SU-DHL-6 (cell line): Measurements from ENCODE around the gene GDF10.

ENCODE experiments used
- H2AFZ ChIP-seq: fragments of 200-600 bp; sonication (generic); 2 replicates; pipeline ENCODE4 v1.6.1; 2014; ENCODE audit warnings: low read depth, mild to moderate bottlenecking, moderate library complexity, mixed read lengths, antibody characterized with exemption, low read length; ENCODE audit not compliant: severe bottlenecking
- H3F3A ChIP-seq: fragments of 200-600 bp; shearing (Covaris generic); 2 replicates; pipeline ENCODE4 v1.6.0; 2016; ENCODE audit warnings: antibody characterized with exemption, mild to moderate bottlenecking; ENCODE audit not compliant: insufficient read depth
- H3K27ac ChIP-seq: fragments of 200-600 bp; sonication (generic); 2 replicates; pipeline ENCODE4 v1.5.1; 2016; ENCODE audit warnings: low read depth, mild to moderate bottlenecking, low read length, moderate library complexity, mixed read lengths
- H3K27me3 ChIP-seq: fragments of 200-600 bp; sonication (generic), shearing (Covaris generic); 2 replicates; pipeline ENCODE4 v1.6.0; 2014; ENCODE audit warnings: mild to moderate bottlenecking, low read length
- H3K36me3 ChIP-seq: fragments of 200-600 bp; sonication (generic); 2 replicates; pipeline ENCODE4 v1.6.1; 2014; ENCODE audit warnings: mild to moderate bottlenecking, low read length, mixed read lengths
- H3K4me2 ChIP-seq: fragments of 300-600, 200-600 bp; shearing (Covaris generic), sonication (generic); 2 replicates; pipeline ENCODE4 v1.6.0; 2014; ENCODE audit warnings: low read length, low read depth, mild to moderate bottlenecking; ENCODE audit not compliant: poor library complexity, severe bottlenecking
- H3K4me3 ChIP-seq: fragments of 200-600 bp; sonication (generic); 2 replicates; pipeline ENCODE4 v1.5.1; 2014; ENCODE audit warnings: antibody characterized with exemption, low read length, mild to moderate bottlenecking, mixed read lengths; ENCODE audit not compliant: insufficient read depth, poor library complexity, severe bottlenecking
- H3K79me2 ChIP-seq: fragments of 200-600 bp; sonication (generic); 2 replicates; pipeline ENCODE4 v1.6.1; 2014; ENCODE audit warnings: mild to moderate bottlenecking, low read length, moderate library complexity; ENCODE audit not compliant: insufficient read depth
- H3K9ac ChIP-seq: fragments of 200-600 bp; sonication (generic); 2 replicates; pipeline ENCODE4 v1.7.0; 2014; ENCODE audit warnings: mild to moderate bottlenecking, low read length
- H3K9me2 ChIP-seq: fragments of 200-600 bp; sonication (generic); replicated peaks from 2 replicates; pipeline ENCODE4 v1.6.1; 2014; ENCODE audit warnings: low read length; ENCODE audit not compliant: insufficient read depth
- H3K9me3 ChIP-seq: fragments of 200-600 bp; sonication (generic); 2 replicates; pipeline ENCODE4 v1.6.1; 2014; ENCODE audit warnings: low read length, mixed read lengths; ENCODE audit not compliant: insufficient read depth
- H4K20me1 ChIP-seq: fragments of 200-600 bp; sonication (generic); 2 replicates; pipeline ENCODE4 v1.6.1; 2014; ENCODE audit warnings: low read depth, mild to moderate bottlenecking, antibody characterized with exemption, low read length, moderate library complexity, mixed read lengths
- CTCF ChIP-seq: fragments of 200-600 bp; sonication (generic); IDR thresholded peaks from one replicate; pipeline ENCODE4 v1.5.1; 2017; ENCODE audit warnings: antibody characterized with exemption, mild to moderate bottlenecking, low read length, moderate library complexity; ENCODE audit not compliant: insufficient read depth, poor library complexity, severe bottlenecking
- EZH2phosphoT487 ChIP-seq: fragments of 200-600 bp; sonication (generic), shearing (Covaris generic); conservative IDR thresholded peaks from 2 replicates; pipeline ENCODE4 v1.6.1; 2018; ENCODE audit warnings: mild to moderate bottlenecking, antibody characterized with exemption, low read length, moderate library complexity, mixed read lengths

The GDF10 gene

GRCh38 chr10:47299611-47300428, at the start of gene GDF10:
GDF10 (plus strand) TSS chr10:47300197; CDS start chr10:47300652, 455 bp downstream.
- TF ChIP-seq EZH2phosphoT487 = no peak
- TF ChIP-seq CTCF = no peak
- Histone ChIP-seq H3K36me3 (no peaks in the 10 kb centered on the region), H3K4me3 (no peak within 1 kb of the TSS), H3K9ac (no peak within 1 kb of the TSS), H3F3A (no peaks in the 10 kb centered on the region), H3K9me3 (no peaks in the 10 kb centered on the region), H2AFZ (no peak within 1 kb of the TSS), H3K27me3 (no peaks in the 10 kb centered on the region), H3K27ac (no peak within 1 kb of the TSS), H3K79me2 (no peaks in the 10 kb centered on the region), H3K4me2 (no peak within 1 kb of the TSS), H4K20me1 (no peaks in the 10 kb centered on the region), H3K9me2 (no peaks in the 10 kb centered on the region)

- Histone ChIP-seq H3K9me3 (no peaks in the 10 kb centered on the region), H3K27me3 (no peaks in the 10 kb centered on the region), H3K9me2 (no peaks in the 10 kb centered on the region), H3K79me2 (no peaks in the 10 kb centered on the region), H3K4me2 (no peak overlapping the region), H3K9ac (no peak overlapping the region), H3F3A (no peaks in the 10 kb centered on the region), H4K20me1 (no peaks in the 10 kb centered on the region), H3K27ac (no peak overlapping the region), H2AFZ (no peak overlapping the region), H3K36me3 (no peaks in the 10 kb centered on the region), H3K4me3 (no peak overlapping the region)
- TF ChIP-seq CTCF (no peak), EZH2phosphoT487 (no peak)
Observed at GRCh38 chr10:47252093-47252780, 47.8 kb upstream of the GDF10 start.

- no peak overlapping the region for H3K9ac ChIP-seq
- H3K79me2 ChIP-seq = no peaks in the 10 kb centered on the region
- H4K20me1 ChIP-seq = no peaks in the 10 kb centered on the region
- H3K9me2 ChIP-seq = no peaks in the 10 kb centered on the region
- no peaks in the 10 kb centered on the region for H3K27me3 ChIP-seq
- H3K9me3 ChIP-seq = no peaks in the 10 kb centered on the region
- no peak overlapping the region for H2AFZ ChIP-seq
- H3F3A ChIP-seq = no peaks in the 10 kb centered on the region
- H3K4me3 ChIP-seq = no peak overlapping the region
- H3K27ac ChIP-seq = no peak overlapping the region
- no peaks in the 10 kb centered on the region for H3K36me3 ChIP-seq
- no peak for TF ChIP-seq EZH2phosphoT487
- no peak for TF ChIP-seq CTCF
- H3K4me2 ChIP-seq = no peak overlapping the region
Observed at GRCh38 chr10:47253030-47253637, 46.9 kb upstream of the GDF10 start.
